HG02943 (cell line): ENCODE data around the gene STX8.

Experiments
- ATAC-seq: cut with Tn5 transposase; IDR thresholded peaks from one replicate; pipeline ENCODE4 v1.9.1; 2021; ENCODE audit warnings: mild to moderate bottlenecking, low read depth, moderate library complexity; ENCODE audit not compliant: unreplicated experiment

STX8 gene

GRCh38 chr17:9200699-9201359, 374.8 kb downstream of the STX8 start:
- peak; percentile 68 for ATAC-seq
